ENCODE data around the gene ROR1.

DNA sequence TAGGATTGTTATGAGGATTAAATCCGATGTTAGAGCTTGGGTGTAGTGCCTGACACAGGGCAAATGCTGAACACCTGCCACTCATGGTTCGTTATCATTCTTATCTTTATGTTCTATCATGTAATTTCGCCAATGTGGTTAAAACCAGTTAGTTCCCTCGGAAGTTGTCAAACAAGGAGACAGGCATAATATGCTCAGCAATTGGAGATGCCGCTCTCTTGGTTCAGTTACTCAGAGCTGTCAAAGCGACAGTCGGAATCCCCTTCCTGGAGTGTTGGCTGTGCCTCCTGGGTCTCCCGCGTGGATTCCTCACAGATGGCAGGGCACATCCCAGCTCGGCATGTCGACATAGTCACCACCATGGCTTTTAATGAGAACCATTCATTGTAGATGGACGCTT lies 192.2 kb downstream of the ROR1 start:
- TF ChIP-seq, protein P1, sequence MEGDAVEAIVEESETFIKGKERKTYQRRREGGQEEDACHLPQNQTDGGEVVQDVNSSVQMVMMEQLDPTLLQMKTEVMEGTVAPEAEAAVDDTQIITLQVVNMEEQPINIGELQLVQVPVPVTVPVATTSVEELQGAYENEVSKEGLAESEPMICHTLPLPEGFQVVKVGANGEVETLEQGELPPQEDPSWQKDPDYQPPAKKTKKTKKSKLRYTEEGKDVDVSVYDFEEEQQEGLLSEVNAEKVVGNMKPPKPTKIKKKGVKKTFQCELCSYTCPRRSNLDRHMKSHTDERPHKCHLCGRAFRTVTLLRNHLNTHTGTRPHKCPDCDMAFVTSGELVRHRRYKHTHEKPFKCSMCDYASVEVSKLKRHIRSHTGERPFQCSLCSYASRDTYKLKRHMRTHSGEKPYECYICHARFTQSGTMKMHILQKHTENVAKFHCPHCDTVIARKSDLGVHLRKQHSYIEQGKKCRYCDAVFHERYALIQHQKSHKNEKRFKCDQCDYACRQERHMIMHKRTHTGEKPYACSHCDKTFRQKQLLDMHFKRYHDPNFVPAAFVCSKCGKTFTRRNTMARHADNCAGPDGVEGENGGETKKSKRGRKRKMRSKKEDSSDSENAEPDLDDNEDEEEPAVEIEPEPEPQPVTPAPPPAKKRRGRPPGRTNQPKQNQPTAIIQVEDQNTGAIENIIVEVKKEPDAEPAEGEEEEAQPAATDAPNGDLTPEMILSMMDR (IDR thresholded peaks at IDR 0.05) = no peak
- no peak for TF ChIP-seq EP300 (IDR thresholded peaks at IDR 0.05)
- no peak for TF ChIP-seq POLR2AphosphoS5 (IDR thresholded peaks at IDR 0.05)
